GM18909 (cell line): ENCODE measurements around the gene PLAGL1.
A peak's percentile ranks its signal among the peaks of the same experiment; 100 is the strongest.
"Not testable (repeated sequence)": the region's sequence is repeated elsewhere in the genome, so short reads cannot be mapped to it uniquely, and the experiment has no call there.

Source experiments
- ATAC-seq: cut with Tn5 transposase; IDR thresholded peaks from one replicate; pipeline ENCODE4 v1.9.1; 2021; ENCODE audit warnings: mild to moderate bottlenecking; ENCODE audit not compliant: unreplicated experiment, poor library complexity

Gene PLAGL1

DNA sequence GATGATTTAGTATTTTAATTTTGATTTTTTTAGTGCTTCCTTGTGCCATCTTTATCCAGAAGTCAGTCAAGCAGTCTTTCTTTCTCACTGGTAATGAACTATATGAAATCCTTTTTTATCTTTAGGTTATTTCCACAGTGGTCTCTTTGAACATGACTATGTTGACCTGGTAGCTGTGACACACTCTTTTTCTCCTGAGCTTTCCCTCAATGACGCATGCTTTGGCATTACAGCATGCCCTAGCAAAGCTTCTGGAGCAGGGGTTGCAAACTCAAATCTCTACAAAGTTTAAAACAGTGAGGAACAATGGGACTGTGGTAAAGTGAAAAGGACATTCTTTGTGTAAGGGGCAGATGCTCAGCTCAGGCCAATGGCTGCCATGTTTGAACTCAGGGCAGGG, 4.5 kb upstream of the PLAGL1 start:
- ATAC-seq, result no peak

DNA sequence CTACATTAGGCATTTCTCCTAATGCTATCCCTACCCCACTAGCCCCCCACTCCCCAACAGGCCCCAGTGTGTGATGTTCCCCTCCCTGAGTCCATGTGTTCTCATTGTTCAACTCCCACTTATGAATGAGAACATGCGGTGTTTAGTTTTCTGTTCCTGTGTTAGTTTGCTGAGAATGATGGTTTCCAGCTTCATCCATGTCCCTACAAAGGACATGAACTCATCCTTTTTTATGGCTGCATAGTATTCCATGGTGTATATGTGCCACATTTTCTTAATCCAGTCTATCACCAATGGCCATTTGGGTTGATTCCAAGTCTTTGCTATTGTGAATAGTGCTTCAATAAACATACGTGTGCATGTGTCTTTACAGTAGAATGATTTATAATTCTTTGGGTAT, 1.6 kb upstream of the PLAGL1 start:
- ATAC-seq, result not testable (repeated sequence)

- no peak for ATAC-seq
These were observed 787 bp upstream of the PLAGL1 start for GRCh38 chr6:144008846-144009245.

DNA sequence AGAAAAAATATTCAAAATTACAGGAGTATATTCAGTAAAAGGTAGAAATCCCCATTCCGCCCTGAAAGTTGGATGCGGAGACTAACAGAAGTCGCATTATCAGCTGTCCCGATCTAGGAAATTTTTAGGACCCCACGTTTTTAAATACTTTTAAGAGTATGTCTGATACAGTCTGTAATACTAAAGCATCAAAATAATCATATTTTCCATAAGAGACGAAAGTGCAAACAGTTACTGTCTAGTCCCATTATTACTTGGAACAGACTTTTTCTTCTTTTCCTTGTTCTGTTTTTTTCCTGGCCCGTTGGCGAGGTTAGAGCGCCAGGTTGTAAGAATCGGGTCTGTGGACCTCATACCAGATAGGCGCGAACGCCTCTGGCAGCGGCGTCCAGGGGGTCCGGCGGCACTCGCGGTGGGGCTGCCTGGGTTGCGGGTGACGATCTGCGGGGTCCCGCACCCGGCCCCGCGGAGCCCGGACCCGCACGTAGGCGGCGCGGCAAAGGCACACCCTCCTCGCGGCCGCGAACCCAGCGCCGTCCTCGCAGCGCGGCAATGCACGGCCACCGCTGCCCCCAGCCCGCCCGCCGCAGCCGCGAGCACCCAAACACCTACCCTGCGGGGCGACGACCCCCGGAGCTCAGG, 460 bp downstream of the PLAGL1 start:
- ATAC-seq, result peak; percentile 34

- ATAC-seq, result no peak
These were observed 1.2 kb downstream of the PLAGL1 start for GRCh38 chr6:144006736-144007477.

DNA sequence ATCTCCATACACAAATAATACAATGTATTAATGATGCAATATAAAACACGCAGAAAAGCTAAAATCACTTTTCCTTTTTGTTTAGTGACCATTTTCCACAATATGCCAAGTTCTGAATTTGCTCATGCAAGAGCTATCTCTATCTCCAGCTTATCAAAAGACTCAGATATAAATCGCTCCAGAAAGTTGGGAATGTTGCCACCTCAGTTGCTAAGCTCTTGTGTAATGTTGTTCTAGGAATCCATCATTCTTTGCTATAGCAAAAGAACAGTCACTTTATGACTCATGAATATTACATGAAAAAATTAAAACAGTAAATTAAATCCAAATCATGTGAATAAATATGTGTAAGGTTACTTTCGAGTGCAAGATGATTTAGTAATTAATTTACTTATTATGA, 8.7 kb downstream of the PLAGL1 start:
- ATAC-seq, result no peak

- no peak for ATAC-seq
These were observed 9.4 kb downstream of the PLAGL1 start for GRCh38 chr6:143998686-143999085.

- no peak for ATAC-seq
These were observed 14.0 kb downstream of the PLAGL1 start for GRCh38 chr6:143993965-143994646.

GRCh38 chr6:143992285-143992684, 15.8 kb downstream of the PLAGL1 start:
- ATAC-seq, result no peak

DNA sequence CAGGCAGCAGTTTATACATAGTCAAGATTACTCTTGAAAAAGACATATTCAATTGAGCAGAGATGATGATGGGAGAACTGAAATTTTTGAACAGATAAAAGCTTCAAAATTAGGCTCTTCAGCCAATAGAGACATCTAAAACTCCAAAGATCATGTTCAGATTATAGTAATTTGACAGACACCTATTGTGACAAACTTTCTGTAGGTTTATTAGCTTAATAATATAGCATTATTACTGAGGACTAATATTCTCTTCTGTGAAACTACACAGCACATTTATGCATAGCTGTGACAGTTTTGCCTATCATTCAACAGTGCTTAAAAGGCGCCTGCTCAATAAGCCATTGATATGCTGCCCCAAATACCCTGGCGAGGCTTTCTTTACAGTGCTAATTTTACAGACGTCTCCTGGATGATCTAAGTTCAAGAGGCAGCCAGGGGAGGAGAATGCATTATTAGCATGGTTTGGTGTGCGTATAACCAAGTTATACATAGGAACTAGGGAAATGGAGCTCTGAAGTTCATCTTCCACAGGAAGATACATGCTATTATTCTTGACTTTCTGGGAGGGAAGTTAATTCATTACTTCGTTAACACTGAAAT, 21.5 kb downstream of the PLAGL1 start:
- no peak for ATAC-seq

- ATAC-seq, result no peak
These were observed 23.4 kb downstream of the PLAGL1 start for GRCh38 chr6:143984666-143985065.

DNA sequence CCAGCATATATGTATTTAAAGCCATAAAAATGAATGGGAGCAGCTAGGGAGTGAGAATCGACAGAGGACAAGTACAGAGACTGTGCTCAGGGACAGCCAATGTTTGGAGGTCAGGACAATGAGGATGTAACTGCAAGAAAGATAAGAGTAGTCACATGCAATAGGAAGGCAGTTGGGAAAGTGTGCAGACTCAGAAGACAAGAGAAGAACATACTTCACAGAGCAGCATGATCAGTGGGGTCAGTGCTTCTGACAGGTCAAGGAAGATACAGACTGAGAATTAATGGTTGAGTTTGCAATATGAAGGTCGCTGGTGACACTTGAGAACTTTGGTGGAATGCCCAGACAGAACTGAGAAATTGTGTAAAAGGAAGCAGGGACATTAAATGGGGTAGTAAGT, 25.1 kb downstream of the PLAGL1 start:
- ATAC-seq, result no peak

- no peak for ATAC-seq
These were observed 27.1 kb downstream of the PLAGL1 start for GRCh38 chr6:143980921-143981320.

DNA sequence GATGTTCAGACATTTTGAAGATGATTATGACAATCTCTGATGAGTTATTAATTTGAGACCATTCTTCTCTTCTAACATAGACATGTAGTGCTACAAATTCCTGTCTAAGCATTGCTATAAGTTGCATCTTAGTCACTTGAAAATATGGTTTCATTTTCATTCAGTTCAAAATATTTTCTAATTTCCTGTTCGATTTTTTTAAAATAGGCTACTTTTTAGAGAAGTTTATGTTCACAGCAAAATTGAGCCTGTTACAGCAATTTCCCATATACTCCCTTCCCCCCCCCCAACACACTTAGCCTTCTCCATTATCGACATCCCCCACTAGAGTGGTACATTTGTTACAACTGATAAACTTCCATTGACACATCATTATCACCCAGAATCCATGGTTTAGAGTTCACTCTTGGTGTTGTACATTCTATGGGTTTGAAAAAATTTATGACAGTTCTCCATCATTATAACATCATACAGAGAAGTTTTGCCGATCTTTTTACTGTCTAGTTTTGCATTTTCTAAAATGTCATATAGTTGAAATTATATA, 31.2 kb downstream of the PLAGL1 start:
- ATAC-seq, result no peak

DNA sequence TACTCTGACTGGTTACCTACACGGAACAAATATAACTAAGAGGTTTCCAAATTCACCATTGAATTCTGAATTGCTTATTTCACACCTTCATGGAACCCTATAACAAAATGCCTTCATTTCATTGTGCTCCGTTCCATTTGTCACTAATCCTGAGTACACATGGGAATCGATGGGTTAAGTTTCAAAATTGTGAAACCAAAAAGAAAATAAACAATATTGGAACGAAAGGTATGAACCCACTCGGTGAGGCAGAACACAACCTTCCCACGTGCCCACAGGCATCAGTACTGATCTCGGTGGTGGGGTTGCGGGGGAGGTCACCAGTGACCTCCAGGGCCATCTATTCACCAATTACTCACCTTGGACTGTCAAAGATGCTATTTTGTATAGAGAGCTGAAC, 34.0 kb downstream of the PLAGL1 start:
- no peak for ATAC-seq

GRCh38 chr6:143973097-143973966, 34.7 kb downstream of the PLAGL1 start:
- ATAC-seq, result no peak

GRCh38 chr6:143971482-143972205, 36.4 kb downstream of the PLAGL1 start:
- no peak for ATAC-seq

GRCh38 chr6:143970456-143971218, 37.4 kb downstream of the PLAGL1 start:
- no peak for ATAC-seq

DNA sequence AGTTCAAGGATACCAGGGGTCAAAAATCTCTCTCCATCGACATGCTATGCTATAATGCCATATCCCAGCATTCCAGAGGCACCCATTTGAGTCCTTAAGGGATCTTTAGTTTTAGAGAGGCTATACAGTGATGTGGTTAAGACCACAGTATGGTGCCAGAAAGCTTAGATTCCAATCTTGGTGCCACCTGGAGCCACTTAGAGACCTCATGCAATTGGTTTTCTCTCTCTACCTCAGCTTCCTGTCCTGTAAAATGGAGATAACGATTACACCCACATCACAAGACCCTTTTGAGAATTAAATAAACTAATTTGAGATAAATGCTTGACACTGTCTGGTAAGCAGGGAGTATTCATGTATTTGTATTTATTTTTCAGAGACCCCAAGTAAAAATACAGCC, 39.0 kb downstream of the PLAGL1 start:
- no peak for ATAC-seq
